Brain microvascular endothelial cell (primary cell): ENCODE data around the gene SEC24C.

ENCODE experiments used
- DNase-seq: peaks from one replicate; pipeline ENCODE4 v3.0.0-alpha.2; 2020
- H3K27ac ChIP-seq: fragments of 250-450 bp; sonication (Bioruptor Pico); 2 replicates; pipeline ENCODE4 v1.5.1; 2020; ENCODE audit warnings: mild to moderate bottlenecking, moderate library complexity
- H3K27me3 ChIP-seq: fragments of 250-450 bp; sonication (Bioruptor Pico); replicated peaks from 2 replicates; pipeline ENCODE4 v1.5.1; 2020; ENCODE audit warnings: mild to moderate bottlenecking
- H3K36me3 ChIP-seq: fragments of 250-450 bp; sonication (Bioruptor Pico); replicated peaks from 2 replicates; pipeline ENCODE4 v1.5.1; 2020; ENCODE audit warnings: mild to moderate bottlenecking
- H3K4me3 ChIP-seq: 2 replicates; pipeline ENCODE4 v1.5.1; 2011; ENCODE audit warnings: low read depth, mild to moderate bottlenecking, control low read depth, low read length, moderate library complexity
- CTCF ChIP-seq: IDR thresholded peaks from 2 replicates; pipeline ENCODE4 v1.5.1; 2011; ENCODE audit warnings: low read depth, mild to moderate bottlenecking, moderate library complexity, low read length, control low read depth, inconsistent platforms; ENCODE audit errors: missing control alignments
- in situ Hi-C: cut with HindIII; loops from 2 replicates; pipeline ENCODE4 v1.10.0; 2017; ENCODE audit warnings: low sequenced_read_pairs, low pct_ligation_motif_present

The SEC24C gene

GRCh38 chr10:73765066-73765465, 20.9 kb downstream of the SEC24C start:
- Histone ChIP-seq H3K36me3 (peaks cover 99% of the 10 kb centered on the region), H3K27me3 (no peaks in the 10 kb centered on the region), H3K4me3 (no peak overlapping the region), H3K27ac (no peak overlapping the region)
- in situ Hi-C loops = no loop called here
- no peak for DNase-seq
- no peak for TF ChIP-seq CTCF

GRCh38 chr10:73768881-73769280, 24.7 kb downstream of the SEC24C start:
- Histone ChIP-seq H3K4me3 (no peak overlapping the region), H3K27ac (no peak overlapping the region), H3K36me3 (peaks cover 80% of the 10 kb centered on the region), H3K27me3 (no peaks in the 10 kb centered on the region)
- no peak for TF ChIP-seq CTCF
- in situ Hi-C loops = no loop called here
- no peak for DNase-seq

- peaks cover 75% of the 10 kb centered on the region for H3K36me3 ChIP-seq
- no peak for TF ChIP-seq CTCF
- in situ Hi-C loops = no loop called here
- H3K27me3 ChIP-seq = no peaks in the 10 kb centered on the region
- H3K4me3 ChIP-seq = no peak overlapping the region
- no peak overlapping the region for H3K27ac ChIP-seq
- DNase-seq = no peak
These were observed 25.2 kb downstream of the SEC24C start for GRCh38 chr10:73769396-73769795.

GRCh38 chr10:73771722-73772280, 27.6 kb downstream of the SEC24C start:
- in situ Hi-C loops = no loop called here
- Histone ChIP-seq H3K4me3 (peak overlapping the region; percentile 81), H3K36me3 (peaks cover 56% of the 10 kb centered on the region), H3K27ac (peak overlapping the region; percentile 88), H3K27me3 (no peaks in the 10 kb centered on the region)
- DNase-seq = peak; percentile 59
- TF ChIP-seq CTCF = peak; percentile 19

GRCh38 chr10:73772281-73773151, 28.3 kb downstream of the SEC24C start:
- peak overlapping the region; percentile 88 for H3K27ac ChIP-seq
- peak; percentile 62 for DNase-seq
- H3K27me3 ChIP-seq = no peaks in the 10 kb centered on the region
- in situ Hi-C loops = no loop called here
- peak; percentile 7 for TF ChIP-seq CTCF
- H3K36me3 ChIP-seq = peaks cover 48% of the 10 kb centered on the region
- peak overlapping the region; percentile 81 for H3K4me3 ChIP-seq
